IPS-18c (cell line): ENCODE results near the gene SPRY1.

Source experiments
- H3K4me3 ChIP-seq: 2 replicates; pipeline ENCODE4 v1.7.0; 2013; ENCODE audit warnings: low read depth, mild to moderate bottlenecking, low read length, moderate library complexity; ENCODE audit not compliant: insufficient read depth
- H3K9me3 ChIP-seq: one replicate; pipeline ENCODE4 v1.6.1; 2013; ENCODE audit warnings: mild to moderate bottlenecking, low read length, moderate library complexity; ENCODE audit not compliant: control insufficient read depth, insufficient read depth

SPRY1 gene

DNA sequence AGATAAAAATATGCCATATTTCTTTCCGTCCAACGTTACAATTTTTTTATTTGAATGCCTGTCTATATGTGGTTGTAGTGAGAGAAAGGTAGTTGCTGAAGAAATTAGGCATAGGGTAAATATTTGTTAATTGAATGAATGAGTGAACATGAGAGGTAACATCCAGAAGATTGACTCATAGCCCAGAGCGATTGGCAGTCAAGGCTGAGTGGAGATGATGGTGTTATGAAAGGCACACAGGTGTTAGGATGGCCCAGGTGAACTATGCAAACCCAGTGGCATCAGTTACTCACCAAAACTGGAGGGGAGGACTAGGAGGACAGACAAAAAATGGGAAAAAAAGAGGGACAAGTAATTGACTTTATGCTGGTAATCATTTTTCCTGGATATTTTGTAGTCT, 31.7 kb upstream of the SPRY1 start:
- H3K9me3 ChIP-seq = no peaks in the 10 kb centered on the region
- no peak overlapping the region for H3K4me3 ChIP-seq

DNA sequence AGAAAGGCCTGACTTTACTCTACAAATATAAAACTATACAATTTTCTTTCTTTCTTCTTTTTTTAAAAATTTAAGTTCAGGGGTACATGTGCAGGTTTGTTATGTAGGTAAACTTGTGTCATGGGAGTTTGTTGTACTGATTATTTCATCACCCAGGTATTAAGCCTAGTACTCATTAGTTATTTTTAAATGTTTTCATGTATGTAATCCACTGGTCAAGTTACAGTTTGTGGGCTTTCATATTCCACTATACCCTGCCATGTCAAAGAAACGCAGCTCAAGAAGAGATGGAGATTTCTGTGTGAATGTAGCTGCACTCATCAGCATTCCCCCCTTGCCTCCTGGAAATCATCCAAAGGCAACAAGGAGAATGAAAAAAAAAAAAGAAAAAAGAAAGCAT, 31.2 kb upstream of the SPRY1 start:
- H3K9me3 ChIP-seq = no peaks in the 10 kb centered on the region
- H3K4me3 ChIP-seq = no peak overlapping the region

DNA sequence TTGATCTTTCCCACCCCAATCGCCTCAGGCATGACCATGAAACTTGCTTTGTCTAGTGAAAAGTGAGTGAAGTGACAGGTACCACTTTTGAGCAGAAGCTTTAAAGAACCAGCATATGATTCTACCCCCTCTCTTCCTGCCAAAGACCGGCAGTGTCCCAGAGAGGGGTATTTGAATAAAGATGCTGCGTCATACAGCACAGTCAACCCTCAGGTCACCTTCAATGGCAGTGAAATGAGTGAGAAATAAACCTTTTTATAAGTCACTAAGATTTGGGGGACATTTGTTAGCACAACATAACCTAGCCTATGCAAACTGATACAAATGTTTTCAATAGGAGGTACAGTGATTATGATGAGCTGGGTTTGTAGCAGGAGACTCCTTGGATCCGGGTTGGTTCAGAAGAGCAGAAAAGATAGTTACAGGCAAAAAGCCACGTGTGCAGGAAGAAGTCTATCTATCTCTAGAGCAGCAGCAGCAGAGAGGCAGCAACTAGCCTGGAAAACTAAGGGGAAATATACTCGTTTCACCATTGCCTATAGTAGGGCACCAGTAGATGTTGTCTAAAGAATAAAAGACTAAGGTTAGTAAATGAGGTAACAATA, 30.3 kb upstream of the SPRY1 start:
- H3K4me3 ChIP-seq = no peak overlapping the region
- no peaks in the 10 kb centered on the region for H3K9me3 ChIP-seq

DNA sequence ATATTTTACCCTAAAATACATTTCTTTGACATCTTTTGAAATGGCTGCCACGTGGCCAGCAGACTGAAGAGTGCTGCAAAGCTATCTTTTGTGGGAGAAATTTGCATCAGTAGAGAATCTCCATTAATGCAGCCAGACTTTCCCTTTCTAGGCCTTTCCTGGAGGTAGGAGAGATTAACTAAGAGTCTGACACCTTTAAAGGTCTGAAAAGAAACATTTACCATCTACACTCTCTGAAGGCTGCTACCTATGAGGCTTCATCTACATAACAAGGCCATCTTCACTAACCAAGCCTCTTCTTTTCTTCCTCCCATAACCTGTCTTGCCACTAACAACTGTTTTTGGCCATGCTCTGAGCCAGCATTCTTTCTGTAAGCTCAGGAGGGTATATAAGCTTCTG, 17.8 kb upstream of the SPRY1 start:
- H3K4me3 ChIP-seq = no peak overlapping the region

DNA sequence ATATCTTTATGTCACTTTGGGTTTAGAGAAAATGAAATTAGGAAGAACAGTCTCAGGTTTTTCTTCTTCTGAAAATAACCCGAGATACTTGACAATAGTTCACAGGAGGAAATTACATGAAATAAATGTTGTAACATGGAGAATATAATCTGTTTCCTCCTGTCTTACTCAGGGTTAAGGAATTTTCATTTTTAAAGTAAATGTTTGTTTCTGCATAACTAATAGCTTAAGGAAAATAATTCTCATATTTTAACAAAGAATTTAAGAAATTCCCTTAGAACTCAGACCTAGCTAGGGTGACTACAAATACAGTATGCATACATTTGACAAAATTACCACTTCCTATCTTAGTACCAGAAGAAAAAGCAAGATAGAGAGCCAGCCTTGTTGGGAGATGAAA, 17.2 kb upstream of the SPRY1 start:
- H3K4me3 ChIP-seq = no peak overlapping the region
- H3K9me3 ChIP-seq = no peaks in the 10 kb centered on the region

More for the DNA sequence above, 17.8 kb upstream of the SPRY1 start:
- no peaks in the 10 kb centered on the region for H3K9me3 ChIP-seq

DNA sequence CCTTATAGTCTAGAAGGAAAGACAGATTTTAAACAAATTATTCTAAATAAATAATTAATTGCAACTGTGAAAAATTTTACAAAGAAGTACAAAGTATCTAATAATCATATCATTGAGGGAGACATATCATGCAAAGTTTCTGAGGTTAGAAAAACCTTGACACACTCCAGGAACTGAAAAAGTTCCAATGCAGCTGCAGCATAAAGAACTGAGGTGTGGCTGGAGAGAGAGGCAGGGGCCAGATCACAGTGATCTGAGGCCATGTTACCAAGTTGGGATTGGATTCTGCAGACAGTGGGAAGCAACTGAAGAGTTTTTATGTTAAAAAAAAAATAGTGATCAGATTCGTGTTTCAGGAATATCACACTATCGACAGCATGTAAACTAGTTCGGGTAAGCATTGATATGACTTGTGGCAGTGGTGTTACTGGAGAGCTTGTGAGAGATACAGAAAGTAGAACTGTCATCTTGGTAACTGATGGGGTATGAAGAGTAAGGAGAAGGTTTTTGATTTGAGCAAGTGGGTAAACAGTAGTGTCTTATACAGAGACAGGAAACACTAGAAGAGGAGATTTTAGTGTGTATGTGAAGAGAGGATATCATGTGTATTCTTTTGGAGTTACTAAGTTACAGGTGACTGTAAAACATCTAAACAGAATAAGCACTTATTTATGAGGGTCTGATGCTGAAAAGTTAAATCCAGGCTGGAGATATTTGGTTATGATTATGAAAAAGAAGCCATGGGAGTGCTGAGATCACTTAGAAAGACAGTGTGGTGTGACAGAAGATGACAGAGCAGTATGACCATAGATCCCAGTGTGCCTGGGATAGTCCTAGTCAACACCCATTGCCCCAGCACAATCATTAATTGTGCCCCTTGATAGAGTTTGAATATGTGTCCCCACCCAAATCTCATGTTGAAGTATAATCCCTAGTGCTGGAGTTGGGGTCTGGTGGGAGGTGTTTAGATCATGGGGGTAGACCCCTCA, 15.6 kb upstream of the SPRY1 start:
- H3K9me3 ChIP-seq = no peaks in the 10 kb centered on the region
- no peak overlapping the region for H3K4me3 ChIP-seq

DNA sequence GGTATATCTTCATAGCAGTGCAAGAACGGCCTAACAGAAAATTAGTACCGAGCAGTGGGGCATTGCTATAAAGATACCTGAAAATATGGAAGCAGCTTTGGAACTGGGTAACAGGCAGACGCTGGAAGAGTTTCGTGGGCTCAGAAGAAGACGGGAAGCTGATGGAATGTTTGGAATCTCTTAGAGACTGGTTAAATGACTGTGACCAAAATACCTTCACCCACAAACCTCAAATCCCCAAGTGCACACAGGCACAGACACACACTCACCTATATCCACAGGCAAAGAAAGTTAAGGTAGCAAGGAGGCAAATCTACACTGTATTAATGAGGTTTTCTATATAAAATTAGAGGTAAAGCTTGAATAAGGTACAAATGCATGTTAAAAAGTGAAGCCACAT, 14.6 kb upstream of the SPRY1 start:
- Histone ChIP-seq H3K4me3 (no peak overlapping the region), H3K9me3 (no peaks in the 10 kb centered on the region)

DNA sequence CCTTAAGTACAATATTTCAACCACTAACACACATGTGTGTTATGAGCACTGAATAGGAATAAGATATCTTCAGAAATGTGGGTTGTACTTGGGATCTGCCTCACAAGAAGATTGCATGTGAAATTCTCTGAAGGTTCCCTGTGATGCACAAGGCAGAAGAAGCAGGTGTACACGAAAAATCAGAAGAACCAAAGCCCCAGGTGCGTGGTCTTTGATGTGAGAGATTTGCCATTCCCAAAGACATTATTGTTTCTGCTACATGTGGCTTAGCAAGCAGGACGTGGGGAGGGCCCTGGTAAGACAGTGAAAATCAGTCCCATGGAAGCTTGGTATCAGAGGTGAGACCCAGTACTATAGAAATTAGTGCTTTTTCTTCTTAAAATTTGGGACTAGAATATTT, 13.0 kb upstream of the SPRY1 start:
- no peaks in the 10 kb centered on the region for H3K9me3 ChIP-seq
- no peak overlapping the region for H3K4me3 ChIP-seq

DNA sequence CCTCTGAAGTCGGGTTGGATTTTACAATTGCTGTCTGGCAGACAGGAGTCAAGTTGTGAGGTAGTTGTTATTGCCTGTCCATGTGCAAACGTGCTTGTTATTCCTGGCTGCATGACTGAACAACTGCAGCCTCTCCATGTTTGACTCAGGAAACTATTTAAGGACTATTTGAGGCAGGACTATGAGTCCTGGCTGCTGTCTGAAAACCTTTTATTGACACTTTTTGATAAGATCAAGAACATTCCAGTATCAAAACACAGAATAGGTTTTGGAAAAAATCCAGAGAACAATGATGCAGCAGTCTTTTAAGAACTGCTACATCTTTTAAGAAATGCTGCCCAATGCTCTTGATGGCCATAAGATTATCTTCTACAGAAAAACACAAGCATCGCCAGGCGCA, 10.0 kb upstream of the SPRY1 start:
- H3K4me3 ChIP-seq = no peak overlapping the region
- no peaks in the 10 kb centered on the region for H3K9me3 ChIP-seq

DNA sequence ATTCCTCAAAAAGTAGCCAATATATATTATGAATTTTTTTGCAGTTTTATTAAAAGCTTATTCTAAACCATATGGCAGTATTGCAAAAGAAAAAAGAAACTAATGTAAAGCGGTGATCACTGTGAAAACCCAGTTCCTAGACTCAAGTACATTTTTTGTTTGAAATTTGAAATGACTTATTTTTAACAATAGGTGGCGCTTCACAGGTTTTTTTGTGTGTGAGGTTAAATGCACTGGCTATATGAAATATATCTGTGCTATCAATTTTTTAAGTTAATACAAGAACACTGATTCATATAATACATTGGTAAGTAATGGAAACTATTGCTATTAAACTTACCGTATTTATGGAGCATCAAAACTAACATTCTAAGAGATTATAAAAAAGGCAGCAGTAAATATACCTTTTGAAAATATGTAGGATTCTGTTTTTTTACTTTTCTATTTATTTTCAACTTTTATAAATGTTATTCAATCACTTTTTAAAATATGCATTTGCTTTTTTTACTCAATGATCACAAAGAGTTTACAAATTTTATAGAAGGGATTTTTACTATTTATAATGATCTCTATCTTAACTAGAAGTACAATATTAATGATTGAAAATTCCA, 5.6 kb upstream of the SPRY1 start:
- Histone ChIP-seq H3K9me3 (no peaks in the 10 kb centered on the region), H3K4me3 (no peak overlapping the region)

DNA sequence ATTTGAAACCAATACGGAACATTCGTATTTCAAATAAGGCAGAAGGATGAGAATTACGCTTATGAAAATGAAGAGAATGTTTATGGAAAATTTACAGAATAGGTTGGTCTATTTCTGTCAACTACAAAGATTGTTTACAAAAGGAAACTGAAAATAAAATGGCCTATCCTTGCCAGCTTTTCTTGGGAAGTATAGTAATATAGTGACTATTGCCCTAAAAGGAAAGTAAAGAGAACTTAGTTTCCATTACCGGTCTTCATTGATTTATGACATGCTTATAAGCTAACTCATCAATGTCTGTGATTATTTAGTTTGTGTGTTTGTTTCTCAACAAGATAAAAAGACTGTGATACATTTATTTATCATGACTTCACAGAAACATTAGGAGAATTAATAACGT, 2.9 kb upstream of the SPRY1 start:
- no peaks in the 10 kb centered on the region for H3K9me3 ChIP-seq
- H3K4me3 ChIP-seq = no peak overlapping the region

DNA sequence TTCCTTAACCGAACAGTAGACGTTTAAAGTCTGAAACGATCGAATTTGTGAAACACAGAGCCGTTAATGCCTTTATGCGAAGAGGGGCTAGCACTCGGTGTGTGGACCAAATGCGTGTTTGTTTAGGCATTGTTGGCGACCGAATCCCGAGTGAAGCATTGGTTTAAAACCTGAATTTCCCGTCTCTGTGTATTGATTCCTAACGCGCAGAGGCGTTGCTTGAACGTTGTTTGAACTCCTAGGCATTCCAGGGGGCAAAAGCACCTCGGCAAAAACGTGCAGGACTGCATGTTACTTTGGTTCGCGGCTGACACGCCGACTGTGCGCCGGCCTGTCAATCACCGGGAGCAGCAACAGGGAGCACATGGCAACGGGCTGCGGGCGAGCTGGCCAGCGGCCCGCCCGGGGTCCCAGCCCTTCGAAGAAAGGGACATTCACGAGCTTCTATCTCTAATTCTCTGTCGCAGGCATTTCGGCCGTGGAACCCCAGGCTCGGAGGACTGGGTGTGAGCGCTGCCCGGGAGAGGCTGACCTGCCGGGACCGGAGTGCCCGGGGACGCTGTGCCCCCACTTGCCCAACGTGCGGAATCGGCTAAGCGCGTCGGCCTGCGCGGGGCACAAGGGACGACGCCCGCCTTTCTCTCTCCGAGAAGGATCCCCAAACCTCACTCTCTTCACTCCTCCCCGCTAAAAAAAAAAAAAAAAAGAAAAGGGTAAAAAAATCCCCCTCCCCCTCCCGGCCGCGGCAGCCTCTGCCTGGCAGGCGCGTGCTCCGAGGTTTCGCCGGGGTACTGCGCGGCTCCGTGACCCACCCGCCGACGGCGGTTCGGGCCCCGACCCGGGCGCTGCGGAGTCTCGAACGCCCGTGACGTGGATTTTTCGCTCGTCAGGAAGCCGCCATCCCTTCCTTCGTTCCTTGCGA, 810 bp downstream of the SPRY1 start:
- Histone ChIP-seq H3K9me3 (no peaks in the 10 kb centered on the region), H3K4me3 (peak overlapping the region; percentile 63)

DNA sequence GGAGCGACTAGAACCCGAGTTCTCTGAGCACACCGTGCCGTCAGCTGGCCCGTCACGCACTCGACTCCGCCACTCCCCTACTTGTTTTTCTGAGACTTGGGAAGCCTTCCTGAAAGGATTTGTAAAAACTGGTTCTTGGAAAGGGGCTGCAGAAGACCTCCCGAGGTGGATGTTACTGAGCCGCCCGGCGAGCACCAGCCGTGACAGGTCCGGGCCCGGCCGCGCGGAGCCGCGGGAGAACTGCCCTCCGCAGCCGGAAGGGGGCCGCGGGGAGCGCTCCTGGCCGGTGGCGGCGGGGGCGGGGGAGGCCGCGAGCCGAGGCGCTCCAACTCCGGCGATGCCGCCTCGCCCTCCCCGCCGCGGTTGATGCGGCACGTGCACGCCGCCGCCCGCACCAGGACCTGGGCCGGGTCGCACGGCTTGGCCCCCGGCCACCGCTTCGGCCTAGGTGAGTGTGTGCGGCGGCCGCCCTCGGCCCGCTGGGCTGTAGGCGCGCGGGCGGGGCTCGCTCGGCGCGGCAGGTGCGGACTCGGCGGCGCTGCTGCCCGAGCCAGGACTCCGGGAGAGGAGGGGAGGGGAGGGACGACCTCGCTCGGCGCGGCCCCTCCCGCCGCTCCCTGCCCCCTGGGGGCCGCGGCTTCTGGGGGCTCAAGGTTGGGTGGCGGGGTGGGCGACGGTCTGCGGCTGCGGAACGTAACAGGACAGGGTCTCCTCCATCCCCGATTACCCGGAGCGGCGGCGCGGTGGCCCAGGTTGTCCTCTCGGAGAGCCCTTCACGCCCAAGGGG, 1.7 kb downstream of the SPRY1 start:
- peak overlapping the region; percentile 63 for H3K4me3 ChIP-seq
- no peaks in the 10 kb centered on the region for H3K9me3 ChIP-seq

DNA sequence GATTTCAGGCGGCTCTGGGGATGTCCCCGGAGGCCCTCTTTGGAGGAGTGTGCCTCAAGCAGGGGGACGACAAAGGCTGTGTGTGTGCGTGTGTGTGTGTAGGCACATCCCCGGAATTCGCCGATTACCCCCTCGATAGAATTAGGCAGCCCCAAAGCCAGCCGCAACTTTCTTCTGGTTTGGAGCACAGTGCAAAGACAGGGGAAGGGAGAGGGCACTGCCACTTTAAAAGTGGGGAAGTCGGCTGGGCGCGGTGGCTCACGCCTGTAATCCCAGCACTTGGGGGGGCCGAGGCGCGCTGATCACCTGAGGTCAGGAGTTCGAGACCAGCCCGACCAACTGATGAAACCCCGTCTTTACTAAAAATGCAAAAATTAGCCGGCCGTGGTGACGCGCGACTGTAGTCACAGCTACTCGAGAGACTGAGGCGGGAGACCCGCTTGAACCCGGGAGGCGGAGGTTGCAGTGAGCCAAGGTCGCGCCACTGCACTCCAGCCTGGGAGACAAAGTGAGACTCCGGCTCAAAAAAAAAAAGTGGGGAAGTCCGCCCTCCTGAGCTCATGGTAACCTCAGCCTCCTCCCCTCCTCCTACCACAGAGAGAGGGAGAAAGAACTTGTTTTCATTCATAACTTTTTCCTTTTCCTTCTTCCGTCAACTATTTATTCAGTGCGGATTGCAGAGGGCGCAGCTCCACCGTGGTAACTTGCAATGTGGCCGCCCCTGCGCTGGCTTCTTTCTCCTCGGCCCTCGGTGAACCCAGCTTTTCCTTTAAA, 2.4 kb downstream of the SPRY1 start:
- peak overlapping the region; percentile 63 for H3K4me3 ChIP-seq
- H3K9me3 ChIP-seq = no peaks in the 10 kb centered on the region

DNA sequence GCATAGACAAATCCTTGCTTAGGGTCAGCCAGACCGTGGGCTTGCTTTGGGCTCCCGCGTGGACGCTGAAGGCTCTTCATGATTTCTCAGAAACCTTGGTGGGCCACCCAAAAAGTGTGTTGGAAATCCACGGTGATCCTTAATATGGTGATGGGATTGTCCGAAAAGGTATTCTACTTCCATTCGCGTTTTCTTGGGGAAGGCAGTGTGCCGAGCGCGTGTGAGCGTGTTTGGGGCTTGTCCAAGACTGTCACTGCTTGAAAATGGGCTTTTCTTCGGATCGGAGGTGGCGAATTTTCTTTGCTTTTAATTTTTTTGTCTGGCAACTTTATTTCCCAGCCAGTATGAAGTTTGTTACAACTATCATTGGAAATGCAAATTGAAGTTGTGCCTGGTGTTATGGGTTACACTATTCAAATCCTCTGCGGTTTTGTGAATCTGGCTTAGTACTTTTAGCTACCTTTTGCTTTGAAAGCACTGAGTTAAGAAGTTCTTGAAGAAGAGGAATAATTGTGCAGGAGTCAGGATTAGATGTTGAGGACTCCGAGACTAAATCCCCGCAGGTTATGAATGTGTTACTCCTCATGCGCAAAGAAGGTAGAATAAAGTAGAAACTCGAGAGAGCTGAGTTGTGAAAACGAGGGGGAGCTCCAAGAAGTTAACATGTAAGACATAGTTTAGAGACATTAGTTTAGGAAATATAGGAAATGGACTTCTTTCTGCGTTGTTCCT, 3.2 kb downstream of the SPRY1 start:
- H3K4me3 ChIP-seq = peak overlapping the region; percentile 63
- no peaks in the 10 kb centered on the region for H3K9me3 ChIP-seq
